K562 (cell line): ENCODE data around the gene ST14. TPM values are rescaled to one million over a fixed set of nuclear protein-coding genes. Genes with fewer than 3 reads are reported as not detected.
A peak's percentile ranks its signal among the peaks of the same experiment; 100 is the strongest.

ENCODE experiments used
- C11orf30 ChIP-seq: fragments of 450-650 bp; IDR thresholded peaks from 2 replicates; pipeline ENCODE4 v1.6.1; 2016; ENCODE audit warnings: low read depth, mild to moderate bottlenecking
- CHD2 ChIP-seq: IDR thresholded peaks from 2 replicates; pipeline ENCODE4 v1.6.1; 2011; ENCODE audit warnings: low read depth, low read length
- ELF4 ChIP-seq: fragments of 450-650 bp; formaldehyde crosslinking; IDR thresholded peaks from 2 replicates; pipeline ENCODE4 v1.4.0; 2022; ENCODE audit warnings: missing genetic modification characterization
- ETV1 ChIP-seq: fragments of 450-650 bp; conservative IDR thresholded peaks from 2 replicates; pipeline ENCODE4 v1.6.1; 2016; ENCODE audit warnings: missing genetic modification characterization, control low read depth, low read depth, missing compliant biosample characterization
- IRF2 ChIP-seq: sonication (generic); formaldehyde crosslinking; IDR thresholded peaks from 2 replicates; pipeline ENCODE4 v1.8.1; 2022; ENCODE audit warnings: mild to moderate bottlenecking, missing genetic modification reagents
- MAFG ChIP-seq: fragments of 450-650 bp; conservative IDR thresholded peaks from 2 replicates; pipeline ENCODE4 v1.6.1; 2016; ENCODE audit warnings: missing genetic modification characterization, missing compliant biosample characterization
- MGA ChIP-seq: fragments of 450-650 bp; IDR thresholded peaks from 2 replicates; pipeline ENCODE4 v1.6.1; 2016; ENCODE audit warnings: mild to moderate bottlenecking, moderate library complexity
- MTA2 ChIP-seq: fragments of 450-650 bp; IDR thresholded peaks from 2 replicates; pipeline ENCODE4 v1.6.1; 2016; ENCODE audit warnings: low read depth
- MYBL2 ChIP-seq, 2 experiments: fragments of 450-650 bp in 1 of 2; sonication (generic) in 1 of 2; formaldehyde crosslinking in 1 of 2; IDR thresholded peaks; 2 replicates each; pipeline versions ENCODE4 v1.6.1 to v1.8.1; 2017 to 2022; ENCODE audit warnings: borderline replicate concordance in 1 of 2, inconsistent platforms in 1 of 2, low read depth in 1 of 2, mild to moderate bottlenecking in 1 of 2, missing genetic modification reagents in 1 of 2, moderate library complexity in 1 of 2
- NCOA2 ChIP-seq, 2 experiments: fragments of 450-650 bp; IDR thresholded peaks; 2 replicates each; pipeline ENCODE4 v1.6.1; 2018; ENCODE audit warnings: mild to moderate bottlenecking in 2 of 2, moderate library complexity in 1 of 2; ENCODE audit not compliant: partially characterized antibody in 2 of 2
- NR0B1 ChIP-seq: fragments of 450-650 bp; IDR thresholded peaks from one replicate; pipeline ENCODE4 v1.6.1; 2018; ENCODE audit warnings: mild to moderate bottlenecking, moderate library complexity; ENCODE audit not compliant: partially characterized antibody
- SMARCA4 ChIP-seq: fragments of 450-650 bp; IDR thresholded peaks from 2 replicates; pipeline ENCODE4 v1.6.1; 2016
- ZBTB7A ChIP-seq: IDR thresholded peaks from 2 replicates; pipeline ENCODE4 v1.6.1; 2011; ENCODE audit warnings: low read depth, mild to moderate bottlenecking, low read length, moderate library complexity, borderline replicate concordance; ENCODE audit not compliant: control insufficient read depth
- ZKSCAN3 ChIP-seq: fragments of 250-450 bp; sonication (Bioruptor Pico); IDR thresholded peaks from 2 replicates; pipeline ENCODE4 v1.4.0; 2020
- ZNF57 ChIP-seq: fragments of 450-650 bp; formaldehyde crosslinking; IDR thresholded peaks from 2 replicates; pipeline ENCODE4 v1.4.0; 2020; ENCODE audit warnings: mild to moderate bottlenecking, moderate library complexity
- polyA plus RNA-seq, 8 experiments: library from polyadenylated mRNA; depleted of rRNA in 4 of 8; stranded (reverse) in 5 of 8; unstranded in 3 of 8; fragments of >200 nt; fragmentation: Nextera tagmentation in 2 of 8; fragmentation: Illumina TruSeq in 1 of 8; extraction: Ambion mirVana in 2 of 8; extraction: Trizol in 1 of 8; gene quantifications; 2 replicates each; pipeline versions ENCODE4 v1.2.1 to v1.2.3, GENCODE V29; 2011 to 2014; ENCODE audit warnings: inconsistent platforms in 1 of 8, missing spikeins in 1 of 8
- total RNA-seq, 7 experiments: library from RNA; depleted of rRNA in 6 of 7; stranded (reverse); fragments of >200 nt in 6 of 7; fragmentation: Illumina TruSeq in 2 of 7; extraction: Trizol in 2 of 7; gene quantifications; 2 replicates each; pipeline versions ENCODE4 v1.2.1 to v1.2.3, GENCODE V29; 2011 to 2021; ENCODE audit warnings: low replicate concordance in 1 of 7

The ST14 gene
- total and polyA plus RNA-seq, 9 of the 15 experiments (the other 6 are each of a cell fraction or from before 2014, with no cell fraction given), result 0.08 to 0.20 TPM; not detected in 7

GRCh38 chr11:130163346-130164220 is 4.0 kb downstream of the ST14 start (continued):
- TF ChIP-seq MGA (peak; percentile 76), IRF2 (CRISPR knock-in tag) (no peak), C11orf30 (no peak), SMARCA4 (no peak), ETV1 (tag) (peak; percentile 63), MYBL2 (IDR thresholded peaks at IDR 0.05; ENCODE audit: low read depth) (no peak), MYBL2 (CRISPR knock-in tag; IDR thresholded peaks at IDR 0.05; ENCODE audit: borderline replicate concordance) (no peak), NR0B1 (no peak), ZNF57 (CRISPR knock-in tag) (no peak), ZKSCAN3 (CRISPR knock-in tag) (no peak), MAFG (tag) (no peak), ELF4 (CRISPR knock-in tag) (no peak), MTA2 (no peak), NCOA2 (IDR thresholded peaks at IDR 0.05; ENCODE audit: partially characterized antibody in 2 of 2) (no peak), ZBTB7A (peak; percentile 45; the same call in 1 of the 2 replicates), CHD2 (no peak)
